HCT116 (cell line): ENCODE data around the gene FFAR1. TPM values are rescaled to one million over a fixed set of nuclear protein-coding genes. Genes with fewer than 3 reads are reported as not detected.

Experiments
- CTCF ChIP-seq, 3 experiments: fragments of 200-600 bp in 1 of 3; sonication (generic) in 1 of 3; IDR thresholded peaks in 2 of 3; conservative IDR thresholded peaks in 1 of 3; 2 replicates each; pipeline ENCODE4 v1.5.1; 2012 to 2017; ENCODE audit warnings: low read depth in 2 of 3, low read length in 2 of 3, antibody characterized with exemption in 1 of 3, borderline replicate concordance in 1 of 3, control low read depth in 1 of 3, mild to moderate bottlenecking in 1 of 3, mixed read lengths in 1 of 3, mixed run types in 1 of 3, moderate library complexity in 1 of 3; ENCODE audit not compliant: insufficient read depth in 1 of 3
- EGR1 ChIP-seq: IDR thresholded peaks from 2 replicates; pipeline ENCODE4 v1.6.1; 2012; ENCODE audit warnings: low read depth
- ELF1 ChIP-seq: IDR thresholded peaks from 2 replicates; pipeline ENCODE4 v1.6.1; 2012; ENCODE audit warnings: low read depth, borderline replicate concordance
- FOSL1 ChIP-seq: IDR thresholded peaks from 2 replicates; pipeline ENCODE4 v1.6.1; 2012; ENCODE audit warnings: low read depth
- JUND ChIP-seq: IDR thresholded peaks from 2 replicates; pipeline ENCODE4 v1.6.1; 2012
- MAX ChIP-seq: IDR thresholded peaks from 2 replicates; pipeline ENCODE4 v1.6.1; 2012
- REST ChIP-seq: IDR thresholded peaks from 2 replicates; pipeline ENCODE4 v1.6.1; 2012; ENCODE audit warnings: low read depth
- SIN3A ChIP-seq: IDR thresholded peaks from 2 replicates; pipeline ENCODE4 v1.6.1; 2012; ENCODE audit warnings: low read depth
- SP1 ChIP-seq: IDR thresholded peaks from 2 replicates; pipeline ENCODE4 v1.6.1; 2012; ENCODE audit warnings: low read depth
- SRF ChIP-seq: IDR thresholded peaks from 2 replicates; pipeline ENCODE4 v1.6.1; 2012; ENCODE audit warnings: low read depth
- total RNA-seq: library from RNA; stranded (reverse); gene quantifications from one replicate; pipeline ENCODE4 v1.2.1, GENCODE V29; 2021; ENCODE audit not compliant: unreplicated experiment

Gene FFAR1
- total RNA-seq, 1 experiment from 2014 or later: not detected

DNA sequence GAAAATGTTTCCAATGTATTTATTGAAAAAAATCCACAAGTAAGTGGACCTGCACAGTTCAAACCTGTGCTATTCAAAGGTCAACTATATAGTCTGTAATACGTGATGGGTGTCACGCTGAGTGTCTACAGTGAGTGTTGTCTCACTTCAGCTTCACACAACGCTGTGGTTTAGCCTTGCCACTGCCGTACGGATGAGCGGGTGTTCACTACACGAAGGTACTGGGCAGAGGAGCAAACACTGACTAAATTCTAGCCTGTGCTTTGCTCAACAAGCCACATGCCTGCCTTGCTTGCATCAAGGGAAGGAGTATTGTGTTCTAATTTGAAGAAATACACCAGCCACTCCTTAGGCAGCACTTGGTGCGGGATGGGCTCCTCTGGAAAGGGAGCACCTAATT is 7.2 kb downstream of the FFAR1 start (continued):
- TF ChIP-seq REST: no peak
- TF ChIP-seq EGR1: no peak
- no peak for TF ChIP-seq SP1
- no peak for TF ChIP-seq MAX
- TF ChIP-seq SIN3A: no peak
- TF ChIP-seq ELF1: no peak
- TF ChIP-seq FOSL1: no peak
- TF ChIP-seq SRF: no peak
- no peak for TF ChIP-seq CTCF (IDR thresholded peaks at IDR 0.05 in 2 of 3, conservative IDR thresholded peaks at IDR 0.05 in 1 of 3; ENCODE audit: borderline replicate concordance in 1 of 3, insufficient read depth in 1 of 3, low read depth in 2 of 3, low read length in 2 of 3)
- no peak for TF ChIP-seq JUND
